Fibroblast of lung (primary cell): ENCODE results near the gene KIAA1549.

Experiments
- CTCF ChIP-seq, 2 donors: IDR thresholded peaks in 1 of 2; conservative IDR thresholded peaks in 1 of 2; 1 replicate in 1 of 2; 2 replicates in 1 of 2; pipeline ENCODE4 v1.5.1; 2011 to 2012; ENCODE audit warnings: low read length in 2 of 2, control low read depth in 1 of 2, inconsistent platforms in 1 of 2, low read depth in 1 of 2, mild to moderate bottlenecking in 1 of 2
- EZH2 ChIP-seq: IDR thresholded peaks from 2 replicates; pipeline ENCODE4 v1.5.1; 2012; ENCODE audit warnings: low read length, control low read depth, mild to moderate bottlenecking; ENCODE audit errors: missing control alignments

DNA sequence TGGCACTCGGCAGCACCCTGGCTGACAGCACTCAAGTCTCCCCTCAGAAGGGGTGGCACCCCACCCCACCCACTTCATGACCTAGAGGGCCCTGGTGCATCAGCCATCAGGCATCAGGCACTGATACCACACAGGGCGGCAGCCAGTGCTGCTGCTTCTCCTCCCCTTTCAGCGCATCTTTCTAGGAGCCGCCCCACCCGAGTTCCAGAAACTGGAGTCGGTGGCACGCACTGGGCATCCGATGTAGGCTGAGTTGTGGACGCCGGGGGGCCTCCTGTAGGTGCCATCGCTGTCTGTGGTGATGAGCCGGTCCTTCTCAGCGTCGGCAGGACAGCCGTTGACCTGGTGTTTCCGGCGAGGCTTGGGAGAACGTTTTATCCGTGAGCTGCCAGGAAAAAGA, 113.4 kb downstream of the KIAA1549 start:
- TF ChIP-seq CTCF (conservative IDR thresholded peaks at IDR 0.05 in 1 of 2, IDR thresholded peaks at IDR 0.05 in 1 of 2; ENCODE audit: low read depth in 1 of 2, low read length in 2 of 2) = no peak
- no peak for TF ChIP-seq EZH2
